Endothelial cell of umbilical vein (primary cell): ENCODE results near the gene STMP1. TPM values are rescaled to one million over a fixed set of nuclear protein-coding genes. Genes with fewer than 3 reads are reported as not detected.

ENCODE experiments used
- BruUV-seq: library from RNA; stranded (reverse); fragments of 400-500 nt; replicated peaks from 2 replicates; lab custom pipeline; 2021; lab: Mats Ljungman, UMichigan
- CTCF ChIA-PET: fragments of 300-600, 350-600 bp; sonication (Branson Sonifier 250); formaldehyde crosslinking; loops from one replicate; lab custom pipeline; 2021; ENCODE audit warnings: antibody characterized with exemption, inconsistent platforms; lab: Charles Lee
- POLR2A ChIA-PET: fragments of 300-600, 350-600 bp; sonication (Branson Sonifier 250); formaldehyde crosslinking; loops from one replicate; lab custom pipeline; 2021; ENCODE audit warnings: antibody characterized with exemption, inconsistent platforms; lab: Charles Lee
- DNase-seq: peaks from one replicate; pipeline ENCODE4 v3.0.0-alpha.2; 2011; ENCODE audit warnings: low read depth, low spot score
- FAIRE-seq: peaks from 2 replicates; lab custom pipeline; 2011; peaks lifted over from hg19 to GRCh38; lab: Jason Lieb, UNC
- H2AFZ ChIP-seq: 2 replicates; pipeline ENCODE4 v1.6.0; 2012; ENCODE audit warnings: low read depth, low read length, control low read depth, inconsistent platforms
- H3K27ac ChIP-seq: 2 replicates; pipeline ENCODE4 v1.5.1; 2011; ENCODE audit warnings: low read depth, mild to moderate bottlenecking, control low read depth, low read length, moderate library complexity; ENCODE audit not compliant: insufficient read depth
- H3K27me3 ChIP-seq, 2 experiments: 2 replicates each; pipeline versions ENCODE4 v1.6.0 to v1.6.1; 2011; ENCODE audit warnings: low read length in 2 of 2, mixed read lengths in 1 of 2; ENCODE audit not compliant: control insufficient read depth in 2 of 2, insufficient read depth in 2 of 2
- H3K36me3 ChIP-seq, 2 experiments: 2 replicates in 1 of 2; 3 replicates in 1 of 2; pipeline ENCODE4 v1.5.1; 2011; ENCODE audit warnings: low read length in 2 of 2, mild to moderate bottlenecking in 1 of 2, moderate library complexity in 1 of 2; ENCODE audit not compliant: control insufficient read depth in 2 of 2, insufficient read depth in 2 of 2; ENCODE audit errors: extremely low read depth in 1 of 2
- H3K4me1 ChIP-seq: 3 replicates; pipeline ENCODE4 v1.5.1; 2011; ENCODE audit warnings: mild to moderate bottlenecking, low read length; ENCODE audit not compliant: control insufficient read depth, insufficient read depth; ENCODE audit errors: extremely low read depth
- H3K4me2 ChIP-seq: 2 replicates; pipeline ENCODE4 v1.6.1; 2011; ENCODE audit warnings: low read length, control low read depth, mixed read lengths; ENCODE audit not compliant: insufficient read depth
- H3K4me3 ChIP-seq, 3 experiments: fragments of 200-600 bp in 1 of 3; sonication (generic), shearing (Covaris generic) in 1 of 3; replicated peaks in 1 of 3; 2 replicates each; pipeline ENCODE4 v1.5.1; 2011 to 2016; ENCODE audit warnings: control low read depth in 3 of 3, low read length in 3 of 3, mild to moderate bottlenecking in 2 of 3, inconsistent platforms in 1 of 3, low read depth in 1 of 3, moderate library complexity in 1 of 3; ENCODE audit not compliant: insufficient read depth in 1 of 3
- H3K79me2 ChIP-seq: 2 replicates; pipeline ENCODE4 v1.6.0; 2012; ENCODE audit warnings: low read length, inconsistent platforms; ENCODE audit not compliant: control insufficient read depth, insufficient read depth
- H3K9ac ChIP-seq: replicated peaks from 2 replicates; pipeline ENCODE3; 2011; ENCODE audit warnings: low read length, control low read depth; ENCODE audit not compliant: insufficient read depth; ENCODE audit errors: extremely low read depth
- H3K9me1 ChIP-seq: replicated peaks from 3 replicates; pipeline ENCODE4 v1.6.0; 2011; ENCODE audit warnings: mild to moderate bottlenecking, low read length; ENCODE audit not compliant: control insufficient read depth, insufficient read depth; ENCODE audit errors: extremely low read depth
- H3K9me3 ChIP-seq: replicated peaks from 2 replicates; pipeline ENCODE4 v1.5.1; 2012; ENCODE audit warnings: low read length, inconsistent platforms; ENCODE audit not compliant: control insufficient read depth, insufficient read depth
- H4K20me1 ChIP-seq: replicated peaks from 2 replicates; pipeline ENCODE3; 2011; ENCODE audit warnings: mild to moderate bottlenecking, low read length; ENCODE audit not compliant: control insufficient read depth, insufficient read depth; ENCODE audit errors: extremely low read depth
- EZH2 ChIP-seq: IDR thresholded peaks from 2 replicates; pipeline ENCODE4 v1.6.1; 2012; ENCODE audit warnings: borderline replicate concordance, low read depth, mild to moderate bottlenecking, moderate library complexity, low read length, inconsistent platforms; ENCODE audit not compliant: severe bottlenecking
- FOS ChIP-seq: IDR thresholded peaks from 2 replicates; pipeline ENCODE4 v1.6.1; 2011; ENCODE audit warnings: mild to moderate bottlenecking, low read length, moderate library complexity, borderline replicate concordance; ENCODE audit not compliant: insufficient read depth
- GATA2 ChIP-seq: IDR thresholded peaks from 2 replicates; pipeline ENCODE4 v1.7.0; 2011; ENCODE audit warnings: low read depth, mild to moderate bottlenecking, moderate library complexity, mixed read lengths, low read length; ENCODE audit not compliant: insufficient read length, insufficient read depth
- JUN ChIP-seq: IDR thresholded peaks from 2 replicates; pipeline ENCODE4 v1.6.1; 2011; ENCODE audit warnings: borderline replicate concordance, low read depth; ENCODE audit not compliant: insufficient read length, insufficient read depth
- MAX ChIP-seq: IDR thresholded peaks from 2 replicates; pipeline ENCODE4 v1.6.1; 2011; ENCODE audit not compliant: insufficient read depth, insufficient read length
- POLR2A ChIP-seq: IDR thresholded peaks from 2 replicates; pipeline ENCODE4 v1.6.1; 2012; ENCODE audit warnings: low read depth, mild to moderate bottlenecking, control low read depth, low read length
- dilution Hi-C: fragments of 300-500 bp; cut with MboI; formaldehyde crosslinking; loops from one replicate; pipeline ENCODE4 v1.15.0; 2019; ENCODE audit warnings: low sequenced_read_pairs; ENCODE audit not compliant: extremely low pct_ligation_motif_present
- intact Hi-C: fragments of 100-400 bp; cut with micrococcal nuclease; formaldehyde crosslinking; loops from one replicate; pipeline ENCODE4 v1.10.0; 2022
- polyA plus RNA-seq, 4 experiments: library from polyadenylated mRNA; depleted of rRNA in 3 of 4; stranded (reverse) in 3 of 4; unstranded in 1 of 4; fragments of >200 nt; gene quantifications; 2 replicates each; pipeline versions ENCODE4 v1.2.1 to v1.2.3, GENCODE V29; 2011 to 2012; ENCODE audit warnings: missing spikeins in 1 of 4
- total RNA-seq: library from RNA; stranded (reverse); gene quantifications from 2 replicates; pipeline ENCODE4 v1.2.3, GENCODE V29; 2021
- TF ChIP-seq, protein P1 (sequence below), 2 donors: IDR thresholded peaks; 1 replicate in 1 of 2; 2 replicates in 1 of 2; pipeline ENCODE4 v1.5.1; 2011; ENCODE audit warnings: low read length in 2 of 2, mild to moderate bottlenecking in 2 of 2, moderate library complexity in 2 of 2, control low read depth in 1 of 2, inconsistent platforms in 1 of 2, low read depth in 1 of 2; ENCODE audit not compliant: insufficient read depth in 1 of 2; ENCODE audit errors: extremely low read depth in 1 of 2

Gene STMP1
- total and polyA plus RNA-seq, 2 donors (not counting 3 experiments of a cell fraction or from before 2014, with no cell fraction given), result 17.1 to 31.3 TPM

GRCh38 chr7:135644154-135644553 is 18.2 kb upstream of the STMP1 start:
- DNase-seq (no peak), FAIRE-seq (no peak)
- no peaks in the 10 kb centered on the region for H3K27me3 ChIP-seq
- H3K79me2 ChIP-seq, result no peaks in the 10 kb centered on the region
- H3K4me1 ChIP-seq, result no peaks in the 10 kb centered on the region
- no TSS peak for BruUV-seq
- CTCF ChIA-PET, result interaction anchor here (1.1 to 7.3 kb wide), 15 partner anchors 8 to 1982 kb away, joined by 3 to 173 read pairs (median 6); no protein-coding TSS in a partner anchor
- no peaks in the 10 kb centered on the region for H3K9me3 ChIP-seq
- H3K9me1 ChIP-seq, result no peaks in the 10 kb centered on the region
- dilution Hi-C loops (no loop called here), intact Hi-C loops (no loop called here)
- no peak for TF ChIP-seq MAX
- no peak for TF ChIP-seq JUN
- TF ChIP-seq FOS, result no peak
- TF ChIP-seq, protein P1, sequence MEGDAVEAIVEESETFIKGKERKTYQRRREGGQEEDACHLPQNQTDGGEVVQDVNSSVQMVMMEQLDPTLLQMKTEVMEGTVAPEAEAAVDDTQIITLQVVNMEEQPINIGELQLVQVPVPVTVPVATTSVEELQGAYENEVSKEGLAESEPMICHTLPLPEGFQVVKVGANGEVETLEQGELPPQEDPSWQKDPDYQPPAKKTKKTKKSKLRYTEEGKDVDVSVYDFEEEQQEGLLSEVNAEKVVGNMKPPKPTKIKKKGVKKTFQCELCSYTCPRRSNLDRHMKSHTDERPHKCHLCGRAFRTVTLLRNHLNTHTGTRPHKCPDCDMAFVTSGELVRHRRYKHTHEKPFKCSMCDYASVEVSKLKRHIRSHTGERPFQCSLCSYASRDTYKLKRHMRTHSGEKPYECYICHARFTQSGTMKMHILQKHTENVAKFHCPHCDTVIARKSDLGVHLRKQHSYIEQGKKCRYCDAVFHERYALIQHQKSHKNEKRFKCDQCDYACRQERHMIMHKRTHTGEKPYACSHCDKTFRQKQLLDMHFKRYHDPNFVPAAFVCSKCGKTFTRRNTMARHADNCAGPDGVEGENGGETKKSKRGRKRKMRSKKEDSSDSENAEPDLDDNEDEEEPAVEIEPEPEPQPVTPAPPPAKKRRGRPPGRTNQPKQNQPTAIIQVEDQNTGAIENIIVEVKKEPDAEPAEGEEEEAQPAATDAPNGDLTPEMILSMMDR (IDR thresholded peaks at IDR 0.05; ENCODE audit: extremely low read depth in 1 of 2, insufficient read depth in 1 of 2, low read depth in 1 of 2, low read length in 2 of 2), result no peak
- TF ChIP-seq EZH2, result no peak
- no peak for TF ChIP-seq POLR2A
- no peak for TF ChIP-seq GATA2
- peaks cover 0 to 9% of the 10 kb centered on the region in 2 experiments for H3K36me3 ChIP-seq
- no peak overlapping the region for H3K9ac ChIP-seq
- no peak overlapping the region for H3K4me3 ChIP-seq
- POLR2A ChIA-PET, result no interaction called here
- no peak overlapping the region for H3K4me2 ChIP-seq
- no peak overlapping the region for H2AFZ ChIP-seq
- H3K27ac ChIP-seq, result no peak overlapping the region
- no peaks in the 10 kb centered on the region for H4K20me1 ChIP-seq
